ENCODE results near the gene ZNF568.

ZNF568 gene

DNA sequence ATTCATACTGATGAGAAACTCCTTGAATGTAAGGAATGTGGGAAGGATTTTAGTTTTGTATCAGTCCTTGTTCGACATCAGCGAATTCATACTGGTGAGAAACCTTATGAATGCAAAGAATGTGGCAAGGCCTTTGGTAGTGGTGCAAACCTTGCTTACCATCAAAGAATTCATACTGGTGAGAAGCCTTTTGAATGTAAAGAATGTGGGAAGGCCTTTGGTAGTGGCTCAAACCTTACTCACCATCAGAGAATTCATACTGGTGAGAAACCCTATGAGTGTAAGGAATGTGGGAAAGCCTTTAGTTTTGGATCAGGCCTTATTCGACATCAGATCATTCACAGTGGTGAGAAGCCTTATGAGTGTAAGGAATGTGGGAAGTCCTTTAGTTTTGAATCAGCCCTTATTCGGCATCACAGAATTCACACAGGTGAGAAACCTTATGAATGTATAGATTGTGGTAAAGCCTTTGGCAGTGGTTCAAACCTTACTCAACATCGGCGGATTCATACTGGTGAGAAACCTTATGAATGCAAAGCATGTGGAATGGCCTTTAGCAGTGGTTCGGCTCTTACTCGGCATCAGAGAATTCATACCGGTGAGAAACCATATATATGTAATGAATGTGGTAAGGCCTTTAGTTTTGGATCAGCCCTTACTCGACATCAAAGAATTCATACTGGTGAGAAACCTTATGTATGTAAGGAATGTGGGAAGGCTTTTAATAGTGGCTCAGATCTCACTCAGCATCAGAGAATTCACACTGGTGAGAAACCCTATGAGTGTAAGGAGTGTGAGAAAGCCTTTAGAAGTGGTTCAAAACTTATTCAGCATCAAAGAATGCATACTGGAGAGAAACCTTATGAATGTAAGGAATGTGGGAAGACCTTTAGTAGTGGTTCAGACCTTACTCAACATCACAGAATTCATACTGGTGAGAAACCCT is 38.9 kb upstream of the ZNF568 start (continued):
- TF ChIP-seq ZNF660 (tag by site-specific recombination; IDR thresholded peaks at IDR 0.05) (no peak), ZNF501 (tag by site-specific recombination; IDR thresholded peaks at IDR 0.05) (no peak), ZNF707 (tag by site-specific recombination; IDR thresholded peaks at IDR 0.05) (no peak), ZNF549 (tag by site-specific recombination; IDR thresholded peaks at IDR 0.05) (0 out of 2 replicates have a peak, but pooled peaks have one; percentile 38), ZNF664 (tag by site-specific recombination; IDR thresholded peaks at IDR 0.05) (no peak), ZFP3 (tag by site-specific recombination; IDR thresholded peaks at IDR 0.05; ENCODE audit: low read depth) (no peak)
- TF ChIP-seq, protein P1, sequence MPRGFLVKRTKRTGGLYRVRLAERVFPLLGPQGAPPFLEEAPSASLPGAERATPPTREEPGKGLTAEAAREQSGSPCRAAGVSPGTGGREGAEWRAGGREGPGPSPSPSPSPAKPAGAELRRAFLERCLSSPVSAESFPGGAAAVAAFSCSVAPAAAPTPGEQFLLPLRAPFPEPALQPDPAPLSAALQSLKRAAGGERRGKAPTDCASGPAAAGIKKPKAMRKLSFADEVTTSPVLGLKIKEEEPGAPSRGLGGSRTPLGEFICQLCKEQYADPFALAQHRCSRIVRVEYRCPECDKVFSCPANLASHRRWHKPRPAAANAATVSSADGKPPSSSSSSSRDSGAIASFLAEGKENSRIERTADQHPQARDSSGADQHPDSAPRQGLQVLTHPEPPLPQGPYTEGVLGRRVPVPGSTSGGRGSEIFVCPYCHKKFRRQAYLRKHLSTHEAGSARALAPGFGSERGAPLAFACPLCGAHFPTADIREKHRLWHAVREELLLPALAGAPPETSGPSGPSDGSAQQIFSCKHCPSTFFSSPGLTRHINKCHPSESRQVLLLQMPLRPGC (tag by site-specific recombination; IDR thresholded peaks at IDR 0.05): no peak
- TF ChIP-seq, protein P2, sequence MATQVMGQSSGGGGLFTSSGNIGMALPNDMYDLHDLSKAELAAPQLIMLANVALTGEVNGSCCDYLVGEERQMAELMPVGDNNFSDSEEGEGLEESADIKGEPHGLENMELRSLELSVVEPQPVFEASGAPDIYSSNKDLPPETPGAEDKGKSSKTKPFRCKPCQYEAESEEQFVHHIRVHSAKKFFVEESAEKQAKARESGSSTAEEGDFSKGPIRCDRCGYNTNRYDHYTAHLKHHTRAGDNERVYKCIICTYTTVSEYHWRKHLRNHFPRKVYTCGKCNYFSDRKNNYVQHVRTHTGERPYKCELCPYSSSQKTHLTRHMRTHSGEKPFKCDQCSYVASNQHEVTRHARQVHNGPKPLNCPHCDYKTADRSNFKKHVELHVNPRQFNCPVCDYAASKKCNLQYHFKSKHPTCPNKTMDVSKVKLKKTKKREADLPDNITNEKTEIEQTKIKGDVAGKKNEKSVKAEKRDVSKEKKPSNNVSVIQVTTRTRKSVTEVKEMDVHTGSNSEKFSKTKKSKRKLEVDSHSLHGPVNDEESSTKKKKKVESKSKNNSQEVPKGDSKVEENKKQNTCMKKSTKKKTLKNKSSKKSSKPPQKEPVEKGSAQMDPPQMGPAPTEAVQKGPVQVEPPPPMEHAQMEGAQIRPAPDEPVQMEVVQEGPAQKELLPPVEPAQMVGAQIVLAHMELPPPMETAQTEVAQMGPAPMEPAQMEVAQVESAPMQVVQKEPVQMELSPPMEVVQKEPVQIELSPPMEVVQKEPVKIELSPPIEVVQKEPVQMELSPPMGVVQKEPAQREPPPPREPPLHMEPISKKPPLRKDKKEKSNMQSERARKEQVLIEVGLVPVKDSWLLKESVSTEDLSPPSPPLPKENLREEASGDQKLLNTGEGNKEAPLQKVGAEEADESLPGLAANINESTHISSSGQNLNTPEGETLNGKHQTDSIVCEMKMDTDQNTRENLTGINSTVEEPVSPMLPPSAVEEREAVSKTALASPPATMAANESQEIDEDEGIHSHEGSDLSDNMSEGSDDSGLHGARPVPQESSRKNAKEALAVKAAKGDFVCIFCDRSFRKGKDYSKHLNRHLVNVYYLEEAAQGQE (tag by site-specific recombination; IDR thresholded peaks at IDR 0.05): no peak
- TF ChIP-seq, protein P3, sequence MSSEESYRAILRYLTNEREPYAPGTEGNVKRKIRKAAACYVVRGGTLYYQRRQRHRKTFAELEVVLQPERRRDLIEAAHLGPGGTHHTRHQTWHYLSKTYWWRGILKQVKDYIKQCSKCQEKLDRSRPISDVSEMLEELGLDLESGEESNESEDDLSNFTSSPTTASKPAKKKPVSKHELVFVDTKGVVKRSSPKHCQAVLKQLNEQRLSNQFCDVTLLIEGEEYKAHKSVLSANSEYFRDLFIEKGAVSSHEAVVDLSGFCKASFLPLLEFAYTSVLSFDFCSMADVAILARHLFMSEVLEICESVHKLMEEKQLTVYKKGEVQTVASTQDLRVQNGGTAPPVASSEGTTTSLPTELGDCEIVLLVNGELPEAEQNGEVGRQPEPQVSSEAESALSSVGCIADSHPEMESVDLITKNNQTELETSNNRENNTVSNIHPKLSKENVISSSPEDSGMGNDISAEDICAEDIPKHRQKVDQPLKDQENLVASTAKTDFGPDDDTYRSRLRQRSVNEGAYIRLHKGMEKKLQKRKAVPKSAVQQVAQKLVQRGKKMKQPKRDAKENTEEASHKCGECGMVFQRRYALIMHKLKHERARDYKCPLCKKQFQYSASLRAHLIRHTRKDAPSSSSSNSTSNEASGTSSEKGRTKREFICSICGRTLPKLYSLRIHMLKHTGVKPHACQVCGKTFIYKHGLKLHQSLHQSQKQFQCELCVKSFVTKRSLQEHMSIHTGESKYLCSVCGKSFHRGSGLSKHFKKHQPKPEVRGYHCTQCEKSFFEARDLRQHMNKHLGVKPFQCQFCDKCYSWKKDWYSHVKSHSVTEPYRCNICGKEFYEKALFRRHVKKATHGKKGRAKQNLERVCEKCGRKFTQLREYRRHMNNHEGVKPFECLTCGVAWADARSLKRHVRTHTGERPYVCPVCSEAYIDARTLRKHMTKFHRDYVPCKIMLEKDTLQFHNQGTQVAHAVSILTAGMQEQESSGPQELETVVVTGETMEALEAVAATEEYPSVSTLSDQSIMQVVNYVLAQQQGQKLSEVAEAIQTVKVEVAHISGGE (tag by site-specific recombination; conservative IDR thresholded peaks at IDR 0.05; ENCODE audit: low read depth): no peak
- TF ChIP-seq, protein P4, sequence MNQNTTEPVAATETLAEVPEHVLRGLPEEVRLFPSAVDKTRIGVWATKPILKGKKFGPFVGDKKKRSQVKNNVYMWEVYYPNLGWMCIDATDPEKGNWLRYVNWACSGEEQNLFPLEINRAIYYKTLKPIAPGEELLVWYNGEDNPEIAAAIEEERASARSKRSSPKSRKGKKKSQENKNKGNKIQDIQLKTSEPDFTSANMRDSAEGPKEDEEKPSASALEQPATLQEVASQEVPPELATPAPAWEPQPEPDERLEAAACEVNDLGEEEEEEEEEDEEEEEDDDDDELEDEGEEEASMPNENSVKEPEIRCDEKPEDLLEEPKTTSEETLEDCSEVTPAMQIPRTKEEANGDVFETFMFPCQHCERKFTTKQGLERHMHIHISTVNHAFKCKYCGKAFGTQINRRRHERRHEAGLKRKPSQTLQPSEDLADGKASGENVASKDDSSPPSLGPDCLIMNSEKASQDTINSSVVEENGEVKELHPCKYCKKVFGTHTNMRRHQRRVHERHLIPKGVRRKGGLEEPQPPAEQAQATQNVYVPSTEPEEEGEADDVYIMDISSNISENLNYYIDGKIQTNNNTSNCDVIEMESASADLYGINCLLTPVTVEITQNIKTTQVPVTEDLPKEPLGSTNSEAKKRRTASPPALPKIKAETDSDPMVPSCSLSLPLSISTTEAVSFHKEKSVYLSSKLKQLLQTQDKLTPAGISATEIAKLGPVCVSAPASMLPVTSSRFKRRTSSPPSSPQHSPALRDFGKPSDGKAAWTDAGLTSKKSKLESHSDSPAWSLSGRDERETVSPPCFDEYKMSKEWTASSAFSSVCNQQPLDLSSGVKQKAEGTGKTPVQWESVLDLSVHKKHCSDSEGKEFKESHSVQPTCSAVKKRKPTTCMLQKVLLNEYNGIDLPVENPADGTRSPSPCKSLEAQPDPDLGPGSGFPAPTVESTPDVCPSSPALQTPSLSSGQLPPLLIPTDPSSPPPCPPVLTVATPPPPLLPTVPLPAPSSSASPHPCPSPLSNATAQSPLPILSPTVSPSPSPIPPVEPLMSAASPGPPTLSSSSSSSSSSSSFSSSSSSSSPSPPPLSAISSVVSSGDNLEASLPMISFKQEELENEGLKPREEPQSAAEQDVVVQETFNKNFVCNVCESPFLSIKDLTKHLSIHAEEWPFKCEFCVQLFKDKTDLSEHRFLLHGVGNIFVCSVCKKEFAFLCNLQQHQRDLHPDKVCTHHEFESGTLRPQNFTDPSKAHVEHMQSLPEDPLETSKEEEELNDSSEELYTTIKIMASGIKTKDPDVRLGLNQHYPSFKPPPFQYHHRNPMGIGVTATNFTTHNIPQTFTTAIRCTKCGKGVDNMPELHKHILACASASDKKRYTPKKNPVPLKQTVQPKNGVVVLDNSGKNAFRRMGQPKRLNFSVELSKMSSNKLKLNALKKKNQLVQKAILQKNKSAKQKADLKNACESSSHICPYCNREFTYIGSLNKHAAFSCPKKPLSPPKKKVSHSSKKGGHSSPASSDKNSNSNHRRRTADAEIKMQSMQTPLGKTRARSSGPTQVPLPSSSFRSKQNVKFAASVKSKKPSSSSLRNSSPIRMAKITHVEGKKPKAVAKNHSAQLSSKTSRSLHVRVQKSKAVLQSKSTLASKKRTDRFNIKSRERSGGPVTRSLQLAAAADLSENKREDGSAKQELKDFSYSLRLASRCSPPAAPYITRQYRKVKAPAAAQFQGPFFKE (tag by site-specific recombination; IDR thresholded peaks at IDR 0.05; ENCODE audit: borderline replicate concordance): no peak

All from HEK293 (cell line).